Vagina (tissue), 2 donors: ENCODE data around the gene ILK. TPM values are rescaled to one million over a fixed set of nuclear protein-coding genes. Genes with fewer than 3 reads are reported as not detected.

Experiments used
- DNase-seq, 2 donors: peaks; one replicate each; pipeline ENCODE4 v3.0.0-alpha.2; 2017; ENCODE audit errors: extremely low spot score in 2 of 2
- H3K27ac ChIP-seq: fragments of 200-600 bp; sonication (generic); one replicate; pipeline ENCODE4 v1.5.1; 2019
- H3K27me3 ChIP-seq: fragments of 200-600 bp; sonication (generic); one replicate; pipeline ENCODE4 v1.5.1; 2019
- H3K36me3 ChIP-seq, 2 donors: fragments of 200-600 bp; sonication (generic); one replicate each; pipeline ENCODE4 v1.5.1; 2017 to 2019
- H3K4me1 ChIP-seq: fragments of 200-600 bp; sonication (generic); one replicate; pipeline ENCODE4 v1.5.1; 2019
- H3K4me3 ChIP-seq, 2 donors: fragments of 200-600 bp; sonication (generic); 1 replicate in 1 of 2; 2 replicates in 1 of 2; pipeline ENCODE4 v1.5.1; 2016 to 2019
- H3K9me3 ChIP-seq: fragments of 200-600 bp; sonication (generic); one replicate; pipeline ENCODE4 v1.5.1; 2019
- CTCF ChIP-seq, 3 experiments: fragments of 450-650 bp in 2 of 3; fragments of 200-600 bp in 1 of 3; sonication (generic) in 1 of 3; IDR thresholded peaks; one replicate each; pipeline ENCODE4 v1.5.1; 2017 to 2019; ENCODE audit warnings: antibody characterized with exemption in 3 of 3, mild to moderate bottlenecking in 2 of 3, moderate library complexity in 2 of 3
- POLR2A ChIP-seq, 2 donors: fragments of 450-650 bp; IDR thresholded peaks; one replicate each; pipeline ENCODE4 v1.6.1; 2017; ENCODE audit warnings: antibody characterized with exemption in 2 of 2, mild to moderate bottlenecking in 2 of 2, moderate library complexity in 2 of 2
- POLR2AphosphoS5 ChIP-seq, 2 donors: sonication (generic); formaldehyde crosslinking; IDR thresholded peaks; one replicate each; pipeline ENCODE4 v1.9.0; 2017; ENCODE audit warnings: antibody characterized with exemption in 2 of 2, mild to moderate bottlenecking in 2 of 2, low read depth in 1 of 2; ENCODE audit not compliant: insufficient read depth in 1 of 2
- intact Hi-C: fragments of 100-400 bp; cut with DNase I; formaldehyde crosslinking; loops from one replicate; pipeline ENCODE4 v1.15.1; 2023
- total RNA-seq: library from RNA; depleted of rRNA; stranded (reverse); fragments of >200 nt; gene quantifications from one replicate; pipeline ENCODE4 v1.2.3, GENCODE V29; 2016

ILK gene
- total RNA-seq, 1 donor from 2014 or later = 149 TPM

DNA sequence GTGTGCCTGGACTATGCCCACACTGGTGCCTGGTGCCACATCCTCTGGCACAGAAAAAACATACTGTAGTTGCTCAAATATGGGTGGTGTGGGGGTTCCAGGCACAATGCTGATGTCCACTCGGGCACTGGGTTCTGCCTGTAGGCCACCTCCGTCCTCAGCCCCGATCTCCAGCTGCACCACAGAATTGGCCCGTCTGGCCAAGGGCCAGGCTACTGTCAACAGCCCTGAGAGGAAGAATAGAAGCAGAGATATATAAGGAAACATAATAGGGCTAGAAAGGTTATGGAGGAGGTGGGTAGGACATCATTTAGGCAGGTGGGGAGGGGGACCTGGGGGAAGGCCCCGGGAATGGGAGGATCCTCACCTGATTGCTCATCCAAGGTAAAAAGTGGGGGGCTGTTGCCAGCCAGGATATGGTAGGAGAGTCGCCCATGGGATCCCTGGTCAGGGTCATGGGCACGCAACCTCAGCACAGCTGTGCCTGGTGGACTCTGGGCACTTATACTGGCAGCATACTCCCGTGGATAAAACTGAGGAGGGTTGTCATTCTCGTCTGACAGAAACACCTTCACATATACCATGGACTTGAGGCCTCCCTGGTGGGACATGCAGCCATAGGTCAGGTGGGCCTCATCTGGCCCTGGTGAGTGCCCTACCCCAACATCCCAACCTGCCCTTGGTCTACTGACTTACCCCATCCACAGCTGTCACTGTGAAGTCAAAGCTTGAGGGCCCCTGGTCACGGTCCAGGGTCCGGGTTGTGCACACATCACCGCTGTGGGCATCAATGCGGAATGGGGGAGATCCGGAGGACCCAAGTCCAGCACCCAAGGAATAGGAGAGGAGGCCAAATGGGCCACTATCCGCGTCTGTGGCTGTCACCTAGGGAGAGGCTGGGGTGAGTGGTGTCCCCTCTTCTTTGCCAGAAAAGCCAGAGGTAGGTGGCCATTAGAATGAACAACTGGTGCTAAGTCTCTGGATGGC, 30.1 kb downstream of the ILK start:
- Histone ChIP-seq H3K4me3 (no peak overlapping the region), H3K36me3 (peaks cover 0 to 33% of the 10 kb centered on the region in 2 donors), H3K27me3 (no peaks in the 10 kb centered on the region), H3K9me3 (no peaks in the 10 kb centered on the region), H3K27ac (peak overlapping the region; percentile 28), H3K4me1 (peaks cover 36% of the 10 kb centered on the region)
- intact Hi-C loops = no loop called here
- no peak for DNase-seq
- TF ChIP-seq POLR2A (IDR thresholded peaks at IDR 0.05) (no peak), CTCF (IDR thresholded peaks at IDR 0.05) (no peak), POLR2AphosphoS5 (IDR thresholded peaks at IDR 0.05; ENCODE audit: insufficient read depth in 1 of 2, low read depth in 1 of 2) (no peak)

DNA sequence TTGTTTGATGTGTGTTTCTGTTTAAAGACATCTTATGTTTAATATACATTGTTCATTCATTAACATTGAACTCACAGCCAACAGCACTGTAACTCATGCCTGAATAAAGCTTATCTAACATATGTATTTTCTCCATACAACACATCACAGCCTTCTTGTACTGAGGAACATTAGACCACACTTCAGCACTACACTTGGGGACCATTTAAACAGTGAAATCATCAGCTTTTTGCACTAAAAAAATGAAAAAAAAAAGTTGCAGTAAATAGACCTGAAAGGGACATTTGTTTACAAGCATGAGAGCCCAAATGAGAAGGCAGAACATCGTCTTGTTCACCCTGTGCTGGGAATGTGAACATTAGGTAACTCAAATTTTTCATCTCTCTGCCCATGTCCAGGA, 31.0 kb downstream of the ILK start:
- Histone ChIP-seq H3K36me3 (peaks cover 0 to 29% of the 10 kb centered on the region in 2 donors), H3K4me1 (peaks cover 43% of the 10 kb centered on the region), H3K27ac (no peak overlapping the region), H3K9me3 (no peaks in the 10 kb centered on the region), H3K27me3 (no peaks in the 10 kb centered on the region), H3K4me3 (no peak overlapping the region)
- no peak for TF ChIP-seq CTCF (IDR thresholded peaks at IDR 0.05)
- TF ChIP-seq POLR2A (IDR thresholded peaks at IDR 0.05) = no peak
- no peak for TF ChIP-seq POLR2AphosphoS5 (IDR thresholded peaks at IDR 0.05; ENCODE audit: insufficient read depth in 1 of 2, low read depth in 1 of 2)
- intact Hi-C loops = no loop called here
- no peak for DNase-seq

DNA sequence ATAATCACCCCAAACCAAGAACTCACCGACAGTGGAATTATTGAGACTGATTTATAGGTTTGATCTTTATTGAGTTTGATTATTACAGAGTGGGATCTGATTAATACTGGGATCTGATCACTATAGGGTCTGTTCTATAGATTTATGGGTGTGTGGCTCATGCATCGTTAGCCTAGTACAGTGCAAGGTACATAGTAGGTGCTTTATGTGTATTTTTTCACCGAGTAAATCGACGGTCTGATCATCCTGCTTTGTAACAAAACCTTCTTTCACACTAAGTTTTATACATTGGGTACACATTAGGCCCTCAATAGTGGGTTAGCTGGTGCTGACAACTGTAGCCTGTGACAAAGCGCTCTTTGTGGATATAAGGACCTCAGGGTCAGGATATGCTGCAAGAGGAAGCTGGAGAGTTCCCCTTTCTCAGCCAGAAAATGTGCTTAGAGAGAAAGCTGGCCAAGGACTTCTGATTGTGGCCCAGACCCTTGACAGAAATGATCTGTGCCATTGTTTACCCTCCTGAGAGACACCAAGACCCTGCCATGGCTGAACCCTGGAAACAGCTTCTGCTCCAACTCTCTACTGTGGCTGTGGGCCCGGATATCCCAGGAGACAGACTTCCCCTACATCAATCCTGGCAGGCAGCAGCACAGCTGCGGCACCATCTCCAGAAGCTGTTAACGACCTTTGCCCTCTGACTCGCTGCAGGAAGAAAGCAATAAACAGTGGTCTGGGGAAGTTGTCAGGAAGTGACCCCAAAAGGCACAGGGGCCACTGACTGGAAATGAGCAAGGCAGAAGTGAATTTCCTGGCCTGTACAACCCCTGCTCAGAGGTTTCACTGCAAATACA, 31.7 kb downstream of the ILK start:
- H3K9me3 ChIP-seq = no peaks in the 10 kb centered on the region
- TF ChIP-seq POLR2AphosphoS5 (IDR thresholded peaks at IDR 0.05; ENCODE audit: insufficient read depth in 1 of 2, low read depth in 1 of 2) = peak; percentile 50 to 52
- TF ChIP-seq CTCF (IDR thresholded peaks at IDR 0.05) = no peak
- H3K27ac ChIP-seq = peak overlapping the region; percentile 50
- peaks cover 46% of the 10 kb centered on the region for H3K4me1 ChIP-seq
- H3K4me3 ChIP-seq = no peak overlapping the region
- H3K36me3 ChIP-seq = peaks cover 0 to 31% of the 10 kb centered on the region in 2 donors
- no peak for DNase-seq
- intact Hi-C loops = loop anchor here (5.0 kb wide), 1 partner anchor 1448 kb away; no protein-coding TSS in a partner anchor
- H3K27me3 ChIP-seq = no peaks in the 10 kb centered on the region

DNA sequence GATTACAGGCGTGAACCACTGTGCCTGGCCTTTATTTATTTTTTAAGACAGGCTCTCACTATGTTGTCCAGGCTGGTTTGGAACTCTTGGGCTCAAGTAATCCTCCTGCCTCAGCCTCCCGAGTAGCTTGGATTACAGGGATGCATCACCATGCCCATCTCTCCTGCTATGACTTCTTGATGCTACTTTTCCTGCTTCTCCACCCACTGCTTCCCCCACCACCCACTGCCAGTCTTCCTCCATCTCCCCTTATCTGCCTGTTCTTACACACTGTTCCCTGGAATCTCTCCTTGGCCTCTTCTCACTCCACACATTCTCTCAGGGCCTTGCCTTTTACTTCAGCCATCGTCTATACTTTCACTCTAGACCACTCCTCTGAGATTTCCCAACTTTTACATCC, 32.9 kb downstream of the ILK start:
- Histone ChIP-seq H3K36me3 (peaks cover 0 to 37% of the 10 kb centered on the region in 2 donors), H3K9me3 (no peaks in the 10 kb centered on the region), H3K4me1 (peaks cover 46% of the 10 kb centered on the region), H3K27ac (peak overlapping the region; percentile 15), H3K4me3 (no peak overlapping the region), H3K27me3 (no peaks in the 10 kb centered on the region)
- DNase-seq = no peak
- no peak for TF ChIP-seq CTCF (IDR thresholded peaks at IDR 0.05)
- no peak for TF ChIP-seq POLR2AphosphoS5 (IDR thresholded peaks at IDR 0.05; ENCODE audit: insufficient read depth in 1 of 2, low read depth in 1 of 2)
- TF ChIP-seq POLR2A (IDR thresholded peaks at IDR 0.05) = no peak
- intact Hi-C loops = loop anchor here (5.0 kb wide), 1 partner anchor 1449 kb away; no protein-coding TSS in a partner anchor
